Endodermal cell (in vitro differentiated cells): ENCODE results near the gene MPP2. TPM values are rescaled to one million over a fixed set of nuclear protein-coding genes. Genes with fewer than 3 reads are reported as not detected.

Experiments used
- DNase-seq: peaks from one replicate; pipeline ENCODE4 v3.0.0-alpha.2; 2017
- H3K27ac ChIP-seq: 2 replicates; pipeline ENCODE4 v1.5.1; 2013; ENCODE audit warnings: mild to moderate bottlenecking, low read depth, low read length, moderate library complexity
- H3K27me3 ChIP-seq: 2 replicates; pipeline ENCODE4 v1.6.1; 2013; ENCODE audit warnings: mild to moderate bottlenecking, low read length, moderate library complexity; ENCODE audit not compliant: insufficient read depth, control insufficient read depth, poor library complexity, severe bottlenecking
- H3K36me3 ChIP-seq: 2 replicates; pipeline ENCODE4 v1.7.0; 2013; ENCODE audit warnings: mild to moderate bottlenecking, low read length, moderate library complexity; ENCODE audit not compliant: control insufficient read depth, insufficient read depth
- H3K4me1 ChIP-seq: one replicate; pipeline ENCODE4 v1.7.0; 2013; ENCODE audit warnings: low read length; ENCODE audit not compliant: control insufficient read depth, insufficient read depth
- H3K4me3 ChIP-seq: 2 replicates; pipeline ENCODE4 v1.5.1; 2013; ENCODE audit warnings: mild to moderate bottlenecking, low read length, moderate library complexity
- H3K9ac ChIP-seq: 2 replicates; pipeline ENCODE4 v1.6.1; 2013; ENCODE audit warnings: mild to moderate bottlenecking, low read length, moderate library complexity; ENCODE audit not compliant: poor library complexity, severe bottlenecking; ENCODE audit errors: extremely low read depth
- H3K9me3 ChIP-seq: 2 replicates; pipeline ENCODE4 v1.6.1; 2013; ENCODE audit warnings: mild to moderate bottlenecking, low read length, moderate library complexity; ENCODE audit not compliant: control insufficient read depth
- H3K27ac Mint-ChIP-seq: 2 replicates; pipeline ENCODE4 v1.8.0; 2020; ENCODE audit warnings: mixed read lengths
- H3K27me3 Mint-ChIP-seq: 2 replicates; pipeline ENCODE4 v1.8.0; 2021; ENCODE audit warnings: mild to moderate bottlenecking, mixed read lengths; ENCODE audit not compliant: insufficient read depth
- H3K36me3 Mint-ChIP-seq: 2 replicates; pipeline ENCODE4 v1.8.0; 2020; ENCODE audit warnings: low read depth, mixed read lengths
- H3K4me1 Mint-ChIP-seq: 2 replicates; pipeline ENCODE4 v1.8.0; 2020; ENCODE audit warnings: mixed read lengths
- H3K4me3 Mint-ChIP-seq: 2 replicates; pipeline ENCODE4 v1.8.0; 2020; ENCODE audit warnings: mild to moderate bottlenecking, moderate library complexity, mixed read lengths
- H3K9me3 Mint-ChIP-seq: 2 replicates; pipeline ENCODE4 v1.8.0; 2020; ENCODE audit warnings: mild to moderate bottlenecking, mixed read lengths
- CTCF ChIP-seq: fragments of 200-600 bp; sonication (generic); conservative IDR thresholded peaks from 2 replicates; pipeline ENCODE4 v1.5.0; 2021; ENCODE audit warnings: antibody characterized with exemption, mild to moderate bottlenecking
- WGBS, 2 experiments: methylation state at CpG; one replicate each; pipeline versions ENCODE4 v1.1.5 to v1.1.7; 2013; ENCODE audit warnings: missing lambda C conversion rate in 2 of 2, mixed read lengths in 1 of 2; ENCODE audit not compliant: insufficient coverage in 1 of 2, insufficient read length in 1 of 2; 5-methylcytosine and 5-hydroxymethylcytosine counted together
- total RNA-seq, 2 donors: library from RNA; stranded (reverse); fragmentation: NEBNext Ultra II Directional in 1 of 2; extraction: Animal tissue kit (Norgen Biotek cat#: 25700) in 1 of 2; gene quantifications; 2 replicates in 1 of 2; 3 replicates in 1 of 2; pipeline ENCODE4 v1.2.1, GENCODE V29; 2021

Gene MPP2
- total RNA-seq, 2 donors from 2014 or later: 16.2 to 18.3 TPM

- Mint-ChIP-seq H3K9me3 (no peaks in the 10 kb centered on the region), H3K27ac (no peak overlapping the region), H3K36me3 (no peaks in the 10 kb centered on the region), H3K4me1 (no peaks in the 10 kb centered on the region), H3K27me3 (peaks cover 7% of the 10 kb centered on the region), H3K4me3 (no peak overlapping the region)
- H3K9me3 ChIP-seq: no peaks in the 10 kb centered on the region
- DNase-seq: no peak
- H3K36me3 ChIP-seq: no peaks in the 10 kb centered on the region
- no peak overlapping the region for H3K27ac ChIP-seq
- 83 to 88% methylated on average over 3 to 4 of the region's 4 CpGs for WGBS, 2 experiments
- H3K9ac ChIP-seq: no peak overlapping the region
- TF ChIP-seq CTCF: no peak
- H3K4me3 ChIP-seq: no peak overlapping the region
- H3K27me3 ChIP-seq: no peaks in the 10 kb centered on the region
- H3K4me1 ChIP-seq: no peaks in the 10 kb centered on the region
Observed at GRCh38 chr17:43841282-43841681, 66.1 kb downstream of the MPP2 start.

GRCh38 chr17:43840814-43841213 is 66.5 kb downstream of the MPP2 start:
- H3K4me3 ChIP-seq: no peak overlapping the region
- Mint-ChIP-seq H3K4me3 (no peak overlapping the region), H3K4me1 (no peaks in the 10 kb centered on the region), H3K27ac (no peak overlapping the region), H3K9me3 (no peaks in the 10 kb centered on the region), H3K36me3 (no peaks in the 10 kb centered on the region), H3K27me3 (peaks cover 11% of the 10 kb centered on the region)
- no peak for DNase-seq
- H3K27ac ChIP-seq: no peak overlapping the region
- no peaks in the 10 kb centered on the region for H3K36me3 ChIP-seq
- no peaks in the 10 kb centered on the region for H3K9me3 ChIP-seq
- no peaks in the 10 kb centered on the region for H3K4me1 ChIP-seq
- peak; percentile 64 for TF ChIP-seq CTCF
- 68 to 89% methylated on average over 2 to 4 of the region's 4 CpGs for WGBS, 2 experiments
- H3K27me3 ChIP-seq: no peaks in the 10 kb centered on the region
- no peak overlapping the region for H3K9ac ChIP-seq

GRCh38 chr17:43839670-43840108 is 67.6 kb downstream of the MPP2 start:
- no peak for TF ChIP-seq CTCF
- H3K9ac ChIP-seq: no peak overlapping the region
- H3K27ac Mint-ChIP-seq: no peak overlapping the region
- 42 to 72% methylated on average over 2 to 7 of the region's 7 CpGs for WGBS, 2 experiments
- H3K27me3 ChIP-seq: peaks cover under 1% of the 10 kb centered on the region
- H3K4me3 ChIP-seq: no peak overlapping the region
- no peaks in the 10 kb centered on the region for H3K9me3 ChIP-seq
- H3K36me3 Mint-ChIP-seq: no peaks in the 10 kb centered on the region
- no peak for DNase-seq
- no peaks in the 10 kb centered on the region for H3K4me1 Mint-ChIP-seq
- H3K36me3 ChIP-seq: no peaks in the 10 kb centered on the region
- no peak overlapping the region for H3K27ac ChIP-seq
- H3K9me3 Mint-ChIP-seq: peaks cover 3% of the 10 kb centered on the region
- no peak overlapping the region for H3K4me3 Mint-ChIP-seq
- peaks cover 22% of the 10 kb centered on the region for H3K27me3 Mint-ChIP-seq
- H3K4me1 ChIP-seq: no peaks in the 10 kb centered on the region
